ENCODE measurements around the gene HOXA10. TPM values are rescaled to one million over a fixed set of nuclear protein-coding genes. Genes with fewer than 3 reads are reported as not detected.

Gene HOXA10
- total RNA-seq, 1 experiment from 2014 or later: 23.0 TPM

GRCh38 chr7:27139334-27140125, 34.6 kb downstream of the HOXA10 start:
- in situ Hi-C loops (cut with HindIII; ENCODE audit: low sequenced_read_pairs): no loop called here
- no peak for DNase-seq (ENCODE audit: low spot score)

DNA sequence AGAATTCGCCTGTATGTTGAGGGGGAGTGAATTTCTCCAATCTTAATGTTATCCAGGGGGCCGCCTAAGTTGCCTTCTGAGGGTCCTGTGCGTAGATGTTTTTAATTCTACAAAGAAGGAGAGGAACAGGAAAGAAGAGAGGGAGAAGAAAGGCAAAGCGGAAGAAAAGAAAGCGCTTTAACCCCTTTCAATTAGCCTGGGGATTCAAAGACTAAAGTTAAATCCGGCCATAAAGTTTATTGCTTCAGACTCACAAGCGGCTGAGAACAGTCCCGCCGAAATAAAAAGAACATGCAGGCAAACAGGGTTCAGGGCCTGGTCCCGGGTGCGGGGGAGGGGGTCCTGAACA, 35.2 kb downstream of the HOXA10 start:
- DNase-seq (ENCODE audit: low spot score): no peak
- in situ Hi-C loops (cut with HindIII; ENCODE audit: low sequenced_read_pairs): no loop called here

- no peak for DNase-seq (ENCODE audit: low spot score)
- in situ Hi-C loops (cut with HindIII; ENCODE audit: low sequenced_read_pairs): no loop called here
Observed at GRCh38 chr7:27138472-27138871, 35.6 kb downstream of the HOXA10 start.

DNA sequence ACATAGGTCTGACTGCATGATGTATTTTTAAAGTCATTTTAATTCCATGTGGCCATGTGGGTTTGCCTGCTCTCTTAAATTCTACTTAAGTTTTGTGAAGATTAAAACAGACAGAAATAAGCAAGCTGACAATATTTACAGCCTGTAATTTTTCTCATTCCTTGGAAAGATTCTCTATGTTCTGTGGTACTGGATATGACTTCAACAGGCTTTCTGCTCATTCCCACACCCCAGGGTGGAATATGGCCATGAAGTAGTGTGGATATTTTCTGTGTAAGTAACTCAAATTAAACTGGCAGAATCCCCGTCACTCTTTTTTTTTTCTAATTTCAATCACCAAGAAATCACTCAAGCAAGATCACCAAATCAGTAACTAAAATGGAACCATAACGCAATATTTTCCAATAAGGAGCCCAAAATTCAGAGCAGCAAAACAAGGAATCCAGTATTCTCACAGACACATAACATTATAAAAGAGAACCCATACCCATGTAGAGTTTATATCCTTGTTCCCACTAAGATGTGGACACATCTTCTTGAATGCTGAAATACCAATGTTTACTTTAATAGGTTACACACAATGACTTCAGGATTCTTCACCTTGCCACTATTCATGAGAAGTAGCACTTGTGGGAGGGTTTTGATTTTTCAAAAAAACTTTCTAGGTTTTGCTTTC, 36.3 kb downstream of the HOXA10 start:
- in situ Hi-C loops (cut with HindIII; ENCODE audit: low sequenced_read_pairs): no loop called here
- no peak for DNase-seq (ENCODE audit: low spot score)

- in situ Hi-C loops (cut with HindIII; ENCODE audit: low sequenced_read_pairs): no loop called here
- DNase-seq (ENCODE audit: low spot score): no peak
Observed at GRCh38 chr7:27134392-27134791, 39.7 kb downstream of the HOXA10 start.

DNA sequence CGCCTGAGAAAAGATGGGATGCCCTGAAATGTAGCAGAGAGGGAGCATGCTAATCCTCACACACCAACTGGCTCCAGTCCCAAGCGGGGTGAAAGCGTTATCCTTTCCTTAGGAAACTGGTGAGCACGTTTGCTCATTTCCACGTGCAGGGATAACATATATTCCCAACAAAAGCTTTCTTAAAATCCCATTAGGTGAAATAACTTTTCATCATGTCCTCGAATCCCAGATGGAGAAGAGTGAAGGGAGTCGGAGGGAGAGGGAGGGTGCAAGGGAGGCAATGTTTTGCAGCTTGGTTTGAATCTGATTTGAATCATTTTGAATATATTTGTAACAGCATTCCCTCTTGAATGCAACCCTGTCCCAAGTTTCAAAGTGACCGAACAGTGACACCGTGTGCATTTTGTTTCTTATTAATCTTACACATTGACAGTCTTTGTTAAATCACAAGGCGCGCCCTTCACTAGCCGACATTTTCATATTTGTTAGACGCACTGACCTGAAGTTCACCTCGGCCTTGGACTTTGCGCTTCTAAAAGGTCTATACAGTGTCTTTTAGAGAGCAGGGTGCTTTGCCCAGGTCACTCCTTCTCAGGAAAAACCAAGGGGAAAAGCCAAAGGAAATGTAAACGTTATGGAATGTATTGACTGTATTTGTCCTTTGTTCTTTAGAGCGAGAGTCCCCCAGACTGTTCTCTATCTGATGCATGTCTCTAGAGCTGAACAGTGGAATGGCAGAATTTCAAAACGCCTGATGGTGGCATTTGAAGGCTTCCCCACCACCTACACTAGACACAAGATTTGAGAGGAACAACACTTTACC, 40.5 kb downstream of the HOXA10 start:
- in situ Hi-C loops (cut with HindIII; ENCODE audit: low sequenced_read_pairs): no loop called here

DNA sequence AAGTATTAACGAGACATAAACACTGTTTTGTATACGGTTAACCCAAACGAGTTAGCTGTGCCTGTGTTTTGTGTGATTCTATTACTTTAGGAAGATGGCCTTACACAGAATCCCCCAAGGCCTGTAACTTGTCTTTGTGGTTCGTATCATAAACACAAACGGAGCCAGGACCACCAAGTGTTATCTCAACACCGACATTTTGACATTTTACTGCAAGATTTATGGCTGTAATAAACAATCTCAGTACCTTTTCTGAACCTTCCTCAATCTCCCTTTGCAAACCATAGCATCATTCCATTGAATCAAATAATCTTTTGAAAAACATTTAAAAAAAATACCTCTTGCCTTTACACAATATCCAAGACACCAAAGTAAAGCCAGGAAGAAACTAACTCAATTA, 41.1 kb downstream of the HOXA10 start:
- DNase-seq (ENCODE audit: low spot score): no peak
- in situ Hi-C loops (cut with HindIII; ENCODE audit: low sequenced_read_pairs): no loop called here

More for the DNA sequence above, 40.5 kb downstream of the HOXA10 start:
- no peak for DNase-seq (ENCODE audit: low spot score)

- in situ Hi-C loops (cut with HindIII; ENCODE audit: low sequenced_read_pairs): no loop called here
- no peak for DNase-seq (ENCODE audit: low spot score)
Observed at GRCh38 chr7:27132214-27132613, 41.9 kb downstream of the HOXA10 start.

DNA sequence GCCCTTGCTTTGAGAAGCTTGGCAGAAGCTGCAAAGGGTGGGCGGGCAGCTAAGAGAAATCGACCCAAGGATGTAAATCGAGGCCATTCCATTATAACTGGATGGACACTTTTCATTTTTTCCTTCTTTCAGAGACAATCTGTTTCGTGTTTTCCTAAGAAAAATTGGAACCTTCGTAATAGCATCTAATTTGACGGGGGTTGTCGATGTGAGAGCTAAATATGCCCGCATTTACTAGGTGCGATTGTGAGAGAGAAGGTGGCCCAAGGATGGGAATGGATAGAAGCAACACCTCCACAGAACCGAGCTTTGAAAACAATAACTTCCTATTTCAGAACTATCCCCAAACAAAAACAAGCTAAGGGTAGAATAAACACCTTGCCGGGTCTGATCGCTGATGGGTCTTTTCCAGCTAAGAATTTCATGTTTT, 42.7 kb downstream of the HOXA10 start:
- in situ Hi-C loops (cut with HindIII; ENCODE audit: low sequenced_read_pairs): no loop called here
- no peak for DNase-seq (ENCODE audit: low spot score)

- DNase-seq (ENCODE audit: low spot score): no peak
- in situ Hi-C loops (cut with HindIII; ENCODE audit: low sequenced_read_pairs): no loop called here
Observed at GRCh38 chr7:27130540-27131389, 43.4 kb downstream of the HOXA10 start, which contains the start of gene HOXA4. HOXA4 (minus strand) TSS chr7:27130757; CDS start chr7:27130733, 24 bp downstream.

DNA sequence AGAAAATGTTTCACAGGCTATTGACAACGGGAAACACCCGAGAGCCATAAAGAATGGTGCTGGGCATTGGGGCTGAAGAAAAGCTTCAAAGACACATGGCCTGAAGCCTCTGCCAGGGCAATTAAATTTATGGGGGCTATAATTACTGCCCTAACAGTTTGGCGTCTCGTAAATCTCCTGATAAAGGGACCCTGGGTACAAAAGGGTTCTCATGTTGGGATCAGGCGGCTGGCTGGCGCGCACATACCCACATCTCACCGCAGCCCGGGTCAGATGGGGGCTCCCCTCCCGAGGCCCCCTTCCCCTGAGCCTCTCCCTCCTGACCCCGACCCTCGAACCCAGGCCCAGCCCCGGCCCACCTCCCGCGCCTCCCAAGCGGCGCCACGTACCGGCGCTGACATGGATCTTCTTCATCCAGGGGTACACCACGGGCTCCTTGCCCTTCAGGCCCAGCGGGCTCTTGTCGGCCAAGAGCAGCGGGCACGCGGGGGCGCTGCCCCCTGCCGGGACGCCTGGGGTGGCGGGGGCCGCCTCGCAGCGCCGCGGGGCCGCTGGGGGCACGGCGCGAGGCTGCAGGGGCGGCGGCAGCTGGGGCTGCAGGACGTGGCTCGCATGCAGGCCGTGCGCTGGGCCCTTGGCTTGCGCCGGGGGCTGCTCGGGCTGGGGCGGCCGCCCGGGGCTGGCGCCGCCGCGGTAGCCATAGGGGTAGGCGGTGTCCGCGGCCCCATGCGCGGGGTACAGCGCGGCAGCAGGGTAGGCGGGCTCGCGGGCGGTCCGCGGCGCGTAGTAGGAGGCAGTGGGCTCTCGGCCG, 44.2 kb downstream of the HOXA10 start:
- no peak for DNase-seq (ENCODE audit: low spot score)
- in situ Hi-C loops (cut with HindIII; ENCODE audit: low sequenced_read_pairs): loop anchor here (5.0 kb wide), 1 partner anchor 32 kb away; no protein-coding TSS in a partner anchor

- DNase-seq (ENCODE audit: low spot score): no peak
- in situ Hi-C loops (cut with HindIII; ENCODE audit: low sequenced_read_pairs): loop anchor here (5.0 kb wide), 1 partner anchor 33 kb away; no protein-coding TSS in a partner anchor
Observed at GRCh38 chr7:27128776-27129728, 45.1 kb downstream of the HOXA10 start.

DNA sequence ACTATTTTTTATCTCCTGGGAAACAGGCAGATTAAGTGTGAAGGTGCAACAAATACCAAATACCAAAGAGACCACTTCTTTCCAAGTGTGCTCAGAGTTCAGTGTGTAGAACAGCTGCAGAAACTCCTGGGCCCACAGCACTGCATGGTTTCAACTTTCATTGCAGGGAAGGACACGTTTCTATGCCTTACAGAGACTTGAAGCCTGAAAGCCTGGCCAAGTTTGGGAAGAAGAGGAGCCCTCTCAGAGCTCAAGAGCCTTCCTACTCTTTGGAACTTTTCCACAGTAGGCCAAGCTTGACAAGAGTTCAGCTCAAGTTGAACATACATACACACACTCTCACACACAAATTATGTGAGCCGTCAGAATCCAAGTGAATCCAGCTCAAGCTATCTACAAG, 46.1 kb downstream of the HOXA10 start:
- in situ Hi-C loops (cut with HindIII; ENCODE audit: low sequenced_read_pairs): loop anchor here (5.0 kb wide), 1 partner anchor 34 kb away; no protein-coding TSS in a partner anchor

DNA sequence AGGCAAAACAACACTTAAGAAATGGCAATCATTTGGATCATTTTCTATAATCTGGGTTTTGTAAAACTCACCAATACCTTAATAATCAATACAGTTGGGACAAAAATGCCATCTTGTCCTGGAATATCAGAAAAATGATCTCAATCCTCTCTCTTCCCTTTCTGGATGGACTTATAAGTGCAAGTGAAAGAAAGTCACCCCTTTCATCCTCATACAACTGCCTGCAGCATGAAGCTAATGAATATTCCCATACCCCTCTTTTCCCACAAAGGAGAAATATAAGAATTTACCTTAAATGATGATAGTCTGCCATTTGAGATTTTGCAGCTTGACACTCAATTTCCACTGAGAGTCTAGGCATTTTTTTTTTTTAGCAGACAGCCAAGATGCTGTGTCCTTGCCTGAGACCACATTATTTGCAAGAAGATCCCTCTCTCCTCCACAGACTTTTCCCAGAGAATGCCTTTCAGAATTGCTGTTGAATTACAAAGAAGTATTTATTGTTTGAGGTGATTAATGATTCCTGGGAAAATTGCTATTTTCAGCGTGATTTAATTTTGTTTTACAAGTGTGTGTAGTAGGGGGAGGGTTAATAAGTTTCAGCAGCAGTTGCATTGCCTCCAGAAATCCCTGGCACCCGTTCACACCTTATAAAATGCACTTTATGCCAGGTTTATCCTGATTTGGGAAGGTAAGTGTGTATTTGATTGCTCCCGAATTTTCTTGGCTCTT, 47.4 kb downstream of the HOXA10 start:
- in situ Hi-C loops (cut with HindIII; ENCODE audit: low sequenced_read_pairs): loop anchor here (5.0 kb wide), 1 partner anchor 36 kb away; no protein-coding TSS in a partner anchor
- DNase-seq (ENCODE audit: low spot score): no peak

More for the DNA sequence above, 46.1 kb downstream of the HOXA10 start:
- no peak for DNase-seq (ENCODE audit: low spot score)

- in situ Hi-C loops (cut with HindIII; ENCODE audit: low sequenced_read_pairs): loop anchor here (5.0 kb wide), 1 partner anchor 36 kb away; no protein-coding TSS in a partner anchor
- DNase-seq (ENCODE audit: low spot score): no peak
Observed at GRCh38 chr7:27125986-27126394, 48.1 kb downstream of the HOXA10 start.

All from G401 (cell line).